Measurements from ENCODE around the gene EEF1AKMT2. TPM values are rescaled to one million over a fixed set of nuclear protein-coding genes. Genes with fewer than 3 reads are reported as not detected.

Gene EEF1AKMT2
- total RNA-seq, 1 donor from 2014 or later = 17.9 TPM

GRCh38 chr10:124824507-124824906, 32.8 kb upstream of the EEF1AKMT2 start:
- TF ChIP-seq POLR2A (IDR thresholded peaks at IDR 0.05) (no peak), POLR2AphosphoS5 (IDR thresholded peaks at IDR 0.05; ENCODE audit: insufficient read depth in 1 of 2, low read depth in 1 of 2) (no peak), CTCF (IDR thresholded peaks at IDR 0.05) (no peak)
- Histone ChIP-seq H3K9me3 (no peaks in the 10 kb centered on the region), H3K27ac (no peak overlapping the region), H3K36me3 (peaks cover 0 to 29% of the 10 kb centered on the region in 2 donors), H3K27me3 (no peaks in the 10 kb centered on the region), H3K4me1 (no peaks in the 10 kb centered on the region), H3K4me3 (no peak overlapping the region)
- intact Hi-C loops (cut with DNase I) = loop anchor here (10.0 kb wide), 1 partner anchor 290 kb away; no protein-coding TSS in a partner anchor
- DNase-seq (ENCODE audit: extremely low spot score in 2 of 2) = no peak

- TF ChIP-seq CTCF (IDR thresholded peaks at IDR 0.05) (no peak), POLR2AphosphoS5 (IDR thresholded peaks at IDR 0.05; ENCODE audit: insufficient read depth in 1 of 2, low read depth in 1 of 2) (no peak), POLR2A (IDR thresholded peaks at IDR 0.05) (no peak)
- Histone ChIP-seq H3K27ac (no peak overlapping the region), H3K27me3 (no peaks in the 10 kb centered on the region), H3K4me3 (no peak overlapping the region), H3K9me3 (no peaks in the 10 kb centered on the region), H3K36me3 (peaks cover 0 to 15% of the 10 kb centered on the region in 2 donors), H3K4me1 (no peaks in the 10 kb centered on the region)
- intact Hi-C loops (cut with DNase I) = loop anchor here (10.0 kb wide), 1 partner anchor 287 kb away; no protein-coding TSS in a partner anchor
- DNase-seq (ENCODE audit: extremely low spot score in 2 of 2) = no peak
These were observed 29.8 kb upstream of the EEF1AKMT2 start for GRCh38 chr10:124821520-124821919.

GRCh38 chr10:124820121-124820520, 28.4 kb upstream of the EEF1AKMT2 start:
- no peak for TF ChIP-seq POLR2A (IDR thresholded peaks at IDR 0.05)
- no peak for TF ChIP-seq CTCF (IDR thresholded peaks at IDR 0.05)
- TF ChIP-seq POLR2AphosphoS5 (IDR thresholded peaks at IDR 0.05; ENCODE audit: insufficient read depth in 1 of 2, low read depth in 1 of 2) = no peak
- H3K4me3 ChIP-seq = no peak overlapping the region
- no peaks in the 10 kb centered on the region for H3K9me3 ChIP-seq
- no peaks in the 10 kb centered on the region for H3K27me3 ChIP-seq
- intact Hi-C loops (cut with DNase I) = loop anchor here (10.0 kb wide), 1 partner anchor 285 kb away; no protein-coding TSS in a partner anchor
- no peak for DNase-seq (ENCODE audit: extremely low spot score in 2 of 2)
- H3K36me3 ChIP-seq = peaks cover 0 to 14% of the 10 kb centered on the region in 2 donors
- H3K27ac ChIP-seq = no peak overlapping the region
- no peaks in the 10 kb centered on the region for H3K4me1 ChIP-seq

GRCh38 chr10:124802313-124802675, 10.6 kb upstream of the EEF1AKMT2 start:
- Histone ChIP-seq H3K36me3 (peaks cover 0 to under 1% of the 10 kb centered on the region in 2 donors), H3K4me3 (peak overlapping the region; percentile 67 to 83), H3K4me1 (peaks cover 17% of the 10 kb centered on the region), H3K27me3 (no peaks in the 10 kb centered on the region), H3K27ac (peak overlapping the region; percentile 82), H3K9me3 (no peaks in the 10 kb centered on the region)
- intact Hi-C loops (cut with DNase I) = no loop called here
- TF ChIP-seq POLR2A (IDR thresholded peaks at IDR 0.05) = no peak
- TF ChIP-seq POLR2AphosphoS5 (IDR thresholded peaks at IDR 0.05; ENCODE audit: insufficient read depth in 1 of 2, low read depth in 1 of 2) = no peak
- no peak for TF ChIP-seq CTCF (IDR thresholded peaks at IDR 0.05)
- DNase-seq (ENCODE audit: extremely low spot score in 2 of 2) = no peak

- TF ChIP-seq CTCF (IDR thresholded peaks at IDR 0.05) (no peak), POLR2AphosphoS5 (IDR thresholded peaks at IDR 0.05; ENCODE audit: insufficient read depth in 1 of 2, low read depth in 1 of 2) (no peak), POLR2A (IDR thresholded peaks at IDR 0.05) (no peak)
- Histone ChIP-seq H3K9me3 (no peaks in the 10 kb centered on the region), H3K27me3 (no peaks in the 10 kb centered on the region), H3K4me1 (peaks cover 17% of the 10 kb centered on the region), H3K27ac (no peak overlapping the region), H3K4me3 (no peak overlapping the region), H3K36me3 (no peaks in the 10 kb centered on the region)
- no peak for DNase-seq (ENCODE audit: extremely low spot score in 2 of 2)
- intact Hi-C loops (cut with DNase I) = no loop called here
These were observed 7.5 kb upstream of the EEF1AKMT2 start for GRCh38 chr10:124799211-124799610.

Measured in vagina (tissue), 2 donors.